Left hindlimb (tissue), 1 donor: ENCODE data around the gene TRMT2A.

ENCODE experiments used
- DNase-seq: peaks from one replicate; pipeline ENCODE4 v3.0.0-alpha.2; 2018

TRMT2A gene

DNA sequence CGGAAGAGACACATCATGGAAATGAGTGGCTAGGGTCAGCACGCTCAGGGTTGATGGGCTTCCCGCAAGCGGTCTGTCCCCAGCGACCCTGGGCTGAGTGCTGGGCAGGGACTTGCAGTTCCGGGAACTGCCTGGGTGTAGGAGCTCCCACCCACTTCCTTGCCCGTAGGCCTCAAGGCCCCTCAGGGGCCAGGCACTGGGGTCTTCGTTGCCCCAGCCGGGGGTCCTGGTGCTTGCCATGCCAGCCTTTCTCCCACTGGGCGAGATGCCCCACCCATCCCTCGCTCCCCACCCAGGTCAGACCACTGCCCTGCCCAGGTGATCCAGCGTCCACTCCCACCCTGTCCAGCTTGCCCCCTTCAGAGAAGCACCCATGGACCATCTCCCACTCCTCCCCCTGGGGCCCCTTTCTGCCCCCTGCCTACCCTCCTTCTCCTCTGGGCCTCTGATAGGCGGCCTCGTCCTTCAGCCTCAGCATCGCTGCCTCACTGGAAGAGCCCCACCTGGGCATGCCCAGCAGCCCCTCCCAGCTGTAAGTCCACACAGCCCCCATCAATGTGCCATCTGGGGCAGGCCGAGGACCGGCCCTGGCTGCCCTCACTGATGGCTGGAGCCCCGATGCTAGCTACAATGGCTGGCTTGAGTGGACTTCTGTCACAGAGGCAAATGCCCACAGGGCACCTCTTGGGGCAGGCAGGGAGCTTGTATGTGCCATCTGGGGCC is 54.8 kb downstream of the TRMT2A start:
- no peak for DNase-seq
